Activated naive CD8-positive, alpha-beta T cell treated with anti-CD3 and anti-CD28 coated beads, Interleukin-2, amount 50 U/mL, for 16 hours (primary cell): ENCODE results near the gene STPG3.
"Not testable (repeated sequence)": the region's sequence is repeated elsewhere in the genome, so short reads cannot be mapped to it uniquely, and the experiment has no call there.

Source experiments
- DNase-seq: peaks from one replicate; pipeline ENCODE4 v3.0.0-alpha.2; 2020; ENCODE audit warnings: low read depth, low spot score

Gene STPG3

DNA sequence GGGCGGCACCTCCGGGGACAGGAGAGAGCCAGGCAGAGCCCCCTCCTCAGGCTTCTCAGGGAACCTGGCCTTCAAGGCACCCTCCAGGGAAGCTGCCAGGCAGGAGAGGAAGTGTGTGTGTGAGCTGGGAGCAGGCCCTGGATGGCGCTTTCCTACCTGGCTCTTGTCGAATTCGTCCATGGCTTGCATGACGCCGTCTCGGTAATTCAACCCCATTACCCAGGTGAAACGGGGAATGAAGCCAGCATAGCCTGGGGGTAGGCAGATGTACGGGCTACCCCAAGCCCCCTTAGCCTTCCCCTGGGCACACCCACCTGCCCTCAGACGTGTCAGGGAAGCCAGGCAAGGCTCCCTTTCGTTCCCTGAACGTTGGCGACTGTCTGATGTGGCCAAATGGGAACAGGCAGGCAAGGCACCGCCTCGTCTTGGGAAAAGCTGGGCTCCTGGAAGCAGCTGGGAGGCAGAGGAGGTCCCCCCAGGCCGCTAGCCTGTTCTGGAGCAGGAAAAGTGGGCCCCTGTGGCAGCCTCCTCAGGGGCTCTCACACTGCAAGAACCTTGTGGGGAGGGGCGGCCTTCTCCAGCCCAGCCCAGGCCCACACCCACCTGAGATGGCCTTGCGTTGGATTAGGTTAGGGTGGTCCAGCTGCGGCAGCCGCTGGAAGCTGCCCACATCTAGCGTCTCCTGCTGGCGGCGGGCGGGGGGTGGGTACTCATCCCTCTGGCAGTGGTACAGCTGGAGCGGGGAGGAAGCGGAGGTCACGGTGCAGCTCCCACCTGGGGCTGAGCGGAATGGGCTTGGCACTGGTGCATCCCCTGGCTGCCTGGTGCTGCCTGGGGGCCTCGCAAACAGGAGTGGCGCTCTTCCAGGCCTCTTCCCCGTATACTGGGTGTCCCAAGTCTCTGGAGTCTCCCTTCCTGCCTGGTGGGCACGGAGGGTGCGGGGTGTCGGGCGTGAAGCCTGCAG, 6.3 kb upstream of the STPG3 start:
- DNase-seq, result no peak

DNA sequence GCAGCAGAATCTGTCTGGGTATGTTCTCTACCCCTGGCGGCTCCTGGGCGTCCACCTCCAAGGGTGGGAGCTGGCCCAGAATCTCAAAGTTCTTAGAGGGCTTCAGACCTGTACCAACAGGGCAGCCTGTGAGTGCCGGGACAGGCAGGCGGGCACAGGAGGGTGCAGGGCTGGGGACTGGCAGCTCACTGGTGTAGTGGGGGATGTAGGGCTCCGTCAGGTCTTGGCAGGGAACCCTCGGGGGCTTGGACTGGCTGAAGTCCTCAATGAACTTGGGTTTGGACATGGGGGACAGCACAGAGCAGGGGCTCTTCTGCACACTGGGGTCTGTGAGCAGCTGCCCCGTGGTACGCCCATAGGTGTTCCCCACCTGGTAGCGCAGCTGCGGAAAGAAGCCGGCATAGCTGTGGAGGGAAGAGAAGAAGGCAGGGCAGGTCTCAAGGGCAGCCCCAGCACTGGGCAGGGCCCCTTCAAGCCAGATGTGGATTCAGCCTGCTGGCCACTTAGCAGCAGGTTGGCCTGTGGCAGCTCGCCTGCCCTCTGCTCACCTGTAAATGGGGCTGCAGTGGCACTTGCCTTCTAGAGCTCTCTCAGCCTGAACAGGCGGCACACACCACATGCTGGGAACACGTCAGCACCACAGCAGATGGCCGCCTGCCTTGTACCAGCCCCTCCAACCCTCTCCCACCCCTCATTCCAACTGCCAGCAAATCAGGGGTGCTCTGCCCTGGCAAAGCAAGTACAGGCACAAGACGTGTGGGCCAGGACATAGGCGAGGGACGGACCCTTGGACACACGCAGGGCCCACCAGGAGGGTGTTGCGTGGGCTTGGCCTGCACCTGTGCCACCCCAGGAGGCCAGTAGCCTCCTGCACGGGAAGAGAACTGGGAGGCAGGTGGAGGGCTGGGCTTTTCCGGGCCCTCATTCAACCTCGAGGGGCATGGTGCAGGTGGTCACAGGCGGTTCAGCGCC, 5.3 kb upstream of the STPG3 start:
- DNase-seq, result no peak

DNA sequence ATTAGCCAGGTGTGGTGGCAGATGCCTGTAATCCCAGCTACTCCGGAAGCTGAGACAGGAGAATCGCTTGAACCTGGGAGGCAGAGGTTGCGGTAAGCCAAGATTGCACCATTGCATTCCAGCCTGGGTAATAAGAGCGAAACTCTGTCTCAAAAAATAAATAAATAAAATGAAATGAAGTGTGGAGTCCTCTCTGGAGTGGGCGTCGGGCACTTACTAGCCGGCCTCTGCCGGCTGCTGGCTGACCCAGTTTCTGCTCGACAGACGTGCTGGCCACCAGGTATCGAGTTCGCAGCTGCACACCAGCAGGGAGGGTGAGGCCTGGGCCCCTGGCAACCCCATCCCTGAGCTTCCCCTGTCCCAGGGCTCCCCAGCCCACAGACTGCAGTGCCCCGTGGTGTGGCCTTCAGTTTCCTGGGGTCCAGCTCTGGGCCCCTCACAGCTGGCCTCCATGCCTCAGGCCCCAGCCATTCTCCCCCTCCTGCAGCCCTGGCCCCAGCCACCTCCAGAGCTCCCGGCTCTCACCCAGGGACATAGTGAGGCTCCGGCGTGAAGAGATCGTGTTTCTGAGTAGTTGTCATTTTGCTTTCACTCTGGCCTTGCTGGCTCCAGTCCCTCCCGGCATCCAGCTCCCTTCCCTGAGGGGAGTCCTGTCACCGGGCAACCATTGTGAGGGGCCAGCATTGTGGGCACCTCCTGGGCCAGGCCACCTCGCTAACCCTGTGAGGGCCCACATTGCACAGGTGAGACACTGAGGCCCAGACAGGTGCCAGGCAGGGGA, 3.8 kb upstream of the STPG3 start:
- DNase-seq, result no peak

DNA sequence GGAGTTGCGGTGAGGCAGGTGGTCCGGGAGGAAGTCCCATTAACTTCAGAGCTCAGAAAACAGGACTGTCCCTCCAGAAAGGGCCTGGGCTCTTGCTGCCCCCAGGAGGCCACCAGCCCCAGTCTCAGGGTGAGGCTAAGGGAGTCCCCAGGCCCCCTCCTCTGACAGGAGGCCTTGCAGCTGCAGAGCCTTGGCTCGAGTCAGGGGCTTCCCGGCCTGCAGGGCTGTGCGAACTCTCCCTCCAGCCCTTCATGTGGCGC, 3.2 kb upstream of the STPG3 start:
- DNase-seq, result no peak

DNA sequence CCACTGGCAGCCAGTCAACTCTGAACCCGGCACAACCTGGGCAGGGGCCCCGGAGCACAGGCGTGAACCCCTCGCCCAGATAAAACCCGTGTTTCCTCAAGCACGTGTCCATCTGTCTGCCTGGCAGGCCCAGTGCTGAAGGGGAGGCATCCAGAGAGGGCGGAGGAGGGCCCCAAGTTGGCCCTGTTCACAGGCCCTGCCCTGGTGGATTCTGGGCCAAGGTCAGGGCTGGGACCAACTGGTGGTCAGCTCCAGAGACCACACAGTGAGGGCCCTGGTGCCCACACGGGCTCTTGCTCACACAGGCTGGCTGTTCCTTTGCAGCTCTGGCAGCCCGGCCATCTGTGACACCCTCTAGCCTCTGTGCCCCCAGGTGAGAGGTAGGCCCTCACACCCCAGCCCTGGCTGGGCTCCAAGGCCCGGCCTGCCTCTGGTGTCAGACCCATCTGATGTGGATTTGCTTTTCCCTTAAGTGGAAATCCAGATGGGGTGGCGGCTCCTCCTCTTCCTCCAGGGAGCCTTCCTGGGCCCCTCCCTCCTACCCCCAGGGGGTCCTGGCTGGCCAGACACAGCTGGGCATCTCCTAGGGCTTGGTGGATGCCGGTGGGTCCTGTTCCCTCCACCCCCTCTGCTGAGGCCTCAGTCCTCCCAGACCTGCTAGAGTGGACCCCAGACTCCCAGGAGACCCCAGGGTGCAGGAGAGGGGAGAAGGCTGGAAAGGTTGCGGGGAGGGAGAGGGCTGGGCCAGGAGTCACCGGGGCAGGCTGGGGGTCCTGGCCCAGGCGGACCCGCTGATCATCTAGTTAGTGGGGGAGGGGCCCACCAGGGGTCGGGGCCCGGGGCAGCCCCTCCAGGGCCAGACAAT, 525 bp upstream of the STPG3 start:
- DNase-seq, result no peak

DNA sequence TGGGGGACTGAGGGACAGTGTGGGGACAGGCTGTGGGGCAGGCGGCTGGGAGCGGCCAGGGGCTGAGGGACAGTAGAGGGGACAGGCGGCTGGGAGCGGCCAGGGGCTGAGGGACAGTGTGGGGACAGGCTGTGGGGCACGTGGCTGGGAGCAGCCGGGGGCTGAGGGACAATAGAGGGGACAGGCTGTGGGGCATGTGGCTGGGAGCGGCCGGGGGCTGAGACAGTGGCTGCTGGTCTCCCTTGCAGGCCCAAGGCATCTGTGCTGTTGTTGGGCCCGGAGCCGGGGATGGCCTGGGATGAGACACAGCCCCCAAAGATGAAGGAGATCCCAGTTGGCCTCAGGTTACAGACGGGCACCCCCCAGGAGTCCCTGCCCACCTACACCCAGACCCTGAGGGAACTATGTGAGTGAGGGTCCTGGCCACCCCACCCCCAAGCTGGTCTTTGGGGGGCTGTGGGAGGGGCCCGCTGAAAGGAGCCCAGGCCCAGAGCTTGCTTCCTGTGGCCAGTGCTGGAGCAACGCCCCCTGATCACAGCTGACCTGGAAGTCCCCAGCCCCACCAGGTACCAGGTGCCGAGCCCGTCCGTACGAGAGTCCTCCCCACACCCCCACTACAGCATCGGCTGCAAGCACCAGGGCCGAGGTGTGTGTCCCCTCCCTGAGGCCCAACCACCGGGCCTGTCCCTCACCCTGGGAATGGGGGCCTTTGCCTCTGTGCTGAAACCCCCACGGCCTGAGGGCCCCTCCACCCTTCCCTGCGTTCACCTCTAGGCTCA, 593 bp downstream of the STPG3 start:
- DNase-seq, result no peak

DNA sequence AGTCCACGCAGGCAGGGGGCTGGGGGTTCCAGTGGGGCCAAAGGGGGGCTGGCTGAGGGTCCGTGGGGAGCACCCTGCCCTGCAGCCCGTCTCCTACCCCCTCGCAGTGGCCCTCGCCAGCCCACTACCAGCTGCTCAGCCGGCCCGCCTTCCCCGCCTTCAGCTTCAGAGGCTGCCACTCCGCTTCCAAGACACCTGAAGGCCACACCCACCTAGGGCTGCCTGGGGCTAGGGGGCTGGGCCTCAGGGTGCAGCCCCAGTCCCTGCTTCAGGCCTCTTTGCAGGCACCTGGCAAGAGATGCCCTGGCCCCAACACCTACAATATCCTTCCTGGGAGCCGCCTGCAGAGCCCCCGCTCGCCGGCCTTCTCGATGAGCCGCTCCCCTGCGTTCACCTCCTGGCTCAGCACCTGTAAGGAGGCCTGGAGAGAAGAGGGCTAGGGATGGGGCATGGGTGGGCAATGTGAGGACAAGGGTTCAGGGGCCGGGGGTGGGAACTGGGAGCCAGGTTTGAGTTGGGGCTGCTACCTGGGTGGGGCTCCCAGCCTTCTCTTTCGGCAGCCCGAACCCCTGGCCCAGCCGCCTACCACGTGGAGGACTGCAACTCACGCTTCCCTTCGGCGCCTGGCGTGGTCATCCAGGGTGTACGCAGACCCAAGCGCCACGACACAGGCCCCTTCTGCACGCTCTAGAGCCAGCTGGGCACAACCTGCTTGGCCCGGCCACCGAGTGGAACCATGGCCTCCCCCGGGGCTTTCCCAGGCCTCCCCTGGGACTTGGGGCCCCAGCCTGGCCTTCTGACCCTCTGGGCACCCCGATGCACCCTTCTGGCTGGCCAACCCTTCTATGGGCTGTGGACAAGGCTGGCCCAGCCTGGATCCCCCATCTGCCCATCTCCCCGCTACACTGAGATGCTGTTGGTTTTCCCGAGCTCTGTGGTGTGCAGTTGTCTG, 1.7 kb downstream of the STPG3 start:
- DNase-seq, result no peak

DNA sequence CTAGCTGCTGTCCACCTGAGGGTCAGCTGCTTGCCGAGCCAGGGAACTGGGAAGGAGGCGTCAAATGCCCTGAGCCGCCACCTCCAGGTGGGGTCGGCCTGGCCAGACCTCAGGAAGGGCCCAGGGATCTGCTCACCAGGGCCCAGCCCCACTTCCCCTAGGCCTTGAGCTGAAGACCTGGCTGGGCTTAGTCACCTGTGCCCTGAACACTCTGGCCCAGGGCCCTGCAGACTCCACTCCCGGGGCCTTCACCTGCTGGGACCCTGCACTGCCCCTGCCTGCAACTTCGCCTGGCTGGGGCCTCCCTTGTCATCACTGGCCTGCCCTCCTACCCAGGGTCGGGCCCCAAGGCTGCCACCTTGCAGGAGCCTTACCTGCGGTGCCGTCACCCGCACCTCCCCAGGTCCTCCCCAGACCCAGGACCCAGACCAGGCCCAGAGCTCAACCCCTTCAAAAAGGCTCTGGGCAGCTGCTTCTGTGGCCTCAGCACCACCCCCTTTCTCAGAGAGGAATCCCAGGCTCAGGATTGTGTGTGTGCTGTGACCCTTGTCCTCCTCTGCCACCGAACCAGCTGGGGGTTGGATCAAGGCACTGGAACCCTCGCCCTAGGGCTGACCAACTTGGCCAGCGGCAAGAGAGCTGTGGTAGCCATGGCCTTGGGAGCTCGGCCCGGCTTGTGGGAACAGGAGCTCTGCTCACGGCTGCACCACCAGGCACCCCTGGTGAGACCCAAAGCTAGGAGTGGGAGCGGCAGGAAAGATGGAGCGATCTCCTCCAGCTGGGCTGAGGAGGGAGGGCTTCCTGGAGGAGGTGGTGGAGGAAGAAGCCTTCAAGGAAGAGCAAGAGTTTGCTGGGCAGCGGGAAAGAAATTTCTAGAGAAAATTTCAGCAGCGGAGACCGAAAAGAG, 2.9 kb downstream of the STPG3 start:
- DNase-seq, result no peak

DNA sequence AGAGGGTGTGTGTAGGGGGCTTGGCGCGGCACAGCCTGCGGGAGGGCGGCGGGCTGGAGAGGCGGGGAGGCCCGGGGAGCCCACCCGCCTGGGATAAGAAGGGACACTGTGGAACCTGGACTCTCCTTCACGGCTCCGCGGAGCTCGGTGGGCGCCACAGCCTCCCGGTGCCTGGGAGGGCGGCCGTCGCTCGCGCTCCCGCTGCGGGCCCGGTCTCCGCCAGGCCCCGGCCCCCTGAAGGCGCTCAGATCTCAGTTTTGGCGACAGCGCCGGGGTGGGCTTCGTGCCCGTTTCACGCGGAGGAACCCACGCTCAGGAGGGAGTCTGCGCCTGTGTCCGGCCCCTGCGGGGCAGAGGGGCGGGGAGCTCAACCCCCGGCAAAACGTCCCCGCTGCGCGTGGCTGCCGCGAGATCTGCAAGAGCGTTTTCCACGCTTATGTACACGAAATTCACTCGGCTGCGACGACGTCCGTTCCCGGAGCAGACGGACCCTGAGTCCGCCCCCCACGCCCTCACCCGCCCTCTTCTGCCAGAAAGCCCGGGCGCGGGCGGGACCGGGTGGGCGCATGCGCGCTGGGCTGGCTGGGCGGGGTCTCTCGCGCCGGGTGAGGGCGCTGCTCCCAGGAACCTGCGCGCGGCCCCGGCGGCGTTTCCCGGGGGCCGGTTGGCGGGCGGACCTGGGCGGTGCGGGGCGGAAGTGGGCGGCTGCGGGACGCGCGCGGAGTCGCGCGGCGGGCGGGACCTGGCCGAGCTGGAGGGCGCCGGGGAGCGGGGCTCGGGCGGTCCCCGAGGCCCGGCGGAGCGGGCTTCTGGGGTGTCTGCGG, 3.8 kb downstream of the STPG3 start, which contains the start of gene NELFB:
Gene NELFB, plus strand, starts transcription at position 704 of the 824 bp plus-strand sequence.
- DNase-seq, result peak; percentile 90

DNA sequence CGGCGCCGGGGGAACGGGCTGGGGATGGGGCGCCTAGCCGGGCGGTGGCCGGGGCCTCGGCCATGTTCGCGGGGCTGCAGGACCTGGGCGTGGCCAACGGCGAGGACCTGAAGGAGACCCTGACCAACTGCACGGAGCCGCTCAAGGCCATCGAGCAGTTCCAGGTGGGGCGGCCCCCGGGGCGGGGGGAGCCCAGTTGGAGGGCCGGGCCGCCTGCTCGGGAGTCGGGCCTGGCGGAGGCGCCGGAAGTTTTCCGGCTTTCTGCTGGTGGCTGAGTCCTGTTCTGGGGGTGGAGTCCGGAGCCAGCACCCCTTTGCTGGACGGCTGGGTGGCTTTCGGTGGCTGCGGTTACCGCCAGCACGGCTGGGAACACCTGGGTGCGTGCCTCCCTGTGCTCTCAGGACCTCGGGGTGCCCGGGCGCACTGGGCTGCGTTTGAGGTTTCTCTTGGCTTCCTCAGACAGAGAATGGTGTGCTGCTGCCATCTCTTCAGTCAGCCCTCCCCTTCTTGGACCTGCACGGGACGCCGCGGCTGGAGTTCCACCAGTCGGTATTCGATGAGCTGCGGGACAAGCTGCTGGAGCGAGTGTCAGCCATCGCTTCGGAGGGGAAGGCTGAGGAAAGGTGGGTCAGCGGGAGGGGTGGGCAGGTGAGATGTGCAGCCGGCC, 4.5 kb downstream of the STPG3 start:
- DNase-seq, result no peak

DNA sequence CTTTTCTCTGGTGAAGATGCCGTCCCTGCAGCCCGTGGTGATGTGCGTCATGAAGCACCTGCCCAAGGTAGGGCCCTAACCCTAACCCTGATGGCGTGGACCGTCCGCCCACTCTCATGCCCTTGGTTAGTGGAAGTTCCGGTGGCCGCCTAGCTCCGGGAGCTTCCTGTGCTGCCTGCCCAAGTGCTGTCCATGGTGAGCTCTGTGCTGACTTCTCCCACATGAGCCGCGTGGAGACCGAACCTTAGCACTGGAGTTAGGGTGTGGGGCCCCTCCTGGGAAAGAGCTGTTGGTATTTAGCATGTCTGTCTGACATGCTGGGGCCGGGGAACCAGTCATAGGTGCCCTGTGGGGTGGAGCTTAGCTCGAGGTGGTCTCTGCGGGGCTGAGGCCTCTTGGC, 5.3 kb downstream of the STPG3 start:
- DNase-seq, result no peak

DNA sequence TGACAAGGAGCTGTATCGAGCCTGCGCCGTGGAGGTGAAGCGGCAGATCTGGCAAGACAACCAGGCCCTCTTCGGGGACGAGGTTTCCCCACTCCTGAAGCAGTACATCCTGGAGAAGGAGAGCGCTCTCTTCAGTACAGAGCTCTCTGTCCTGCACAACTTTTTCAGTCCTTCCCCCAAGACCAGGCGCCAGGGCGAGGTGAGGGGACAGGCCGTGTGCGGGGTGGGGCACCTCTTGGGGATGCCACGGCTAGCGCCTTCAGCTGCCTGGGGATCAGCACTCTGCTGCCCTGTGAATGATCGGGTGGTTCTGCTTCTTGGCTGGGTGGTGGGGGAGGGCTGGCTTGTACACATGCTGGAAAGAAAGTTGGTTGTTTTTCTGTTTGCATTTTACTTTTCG, 5.8 kb downstream of the STPG3 start:
- no peak for DNase-seq

DNA sequence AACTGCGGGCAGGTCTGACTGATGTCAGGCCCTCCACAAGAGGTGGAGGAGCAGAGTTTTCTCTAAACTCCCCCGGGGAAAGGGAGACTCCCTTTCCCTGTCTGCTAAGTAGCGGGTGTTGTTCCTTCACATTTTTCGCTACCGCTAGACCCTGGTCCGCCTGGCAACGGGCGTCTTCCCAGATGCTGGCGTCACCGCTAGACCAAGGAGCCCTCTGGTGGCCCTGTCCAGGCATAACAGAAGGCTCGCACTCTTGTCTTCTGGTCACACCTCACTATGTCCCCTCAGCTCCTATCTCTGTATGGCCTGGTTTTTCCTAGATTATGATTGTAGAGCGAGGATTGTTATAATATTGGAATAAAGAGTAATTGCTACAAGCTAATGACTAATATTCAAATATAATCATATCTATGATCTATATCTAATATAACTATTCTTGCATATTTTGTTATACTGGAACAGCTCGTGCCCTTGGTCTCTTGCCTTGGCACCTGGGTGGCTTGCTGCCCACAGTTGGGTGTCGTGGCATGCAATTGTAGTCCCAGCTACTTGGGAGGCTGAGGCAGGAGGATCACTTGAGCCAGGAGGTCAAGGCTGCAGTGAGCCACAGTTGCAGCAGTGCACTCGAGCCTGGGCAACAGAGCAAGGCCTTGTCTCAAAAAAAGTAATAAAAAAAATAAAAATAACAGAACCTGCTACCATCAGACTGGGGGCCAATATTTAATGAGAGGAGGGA, 11.3 kb downstream of the STPG3 start:
- DNase-seq, result not testable (repeated sequence)

DNA sequence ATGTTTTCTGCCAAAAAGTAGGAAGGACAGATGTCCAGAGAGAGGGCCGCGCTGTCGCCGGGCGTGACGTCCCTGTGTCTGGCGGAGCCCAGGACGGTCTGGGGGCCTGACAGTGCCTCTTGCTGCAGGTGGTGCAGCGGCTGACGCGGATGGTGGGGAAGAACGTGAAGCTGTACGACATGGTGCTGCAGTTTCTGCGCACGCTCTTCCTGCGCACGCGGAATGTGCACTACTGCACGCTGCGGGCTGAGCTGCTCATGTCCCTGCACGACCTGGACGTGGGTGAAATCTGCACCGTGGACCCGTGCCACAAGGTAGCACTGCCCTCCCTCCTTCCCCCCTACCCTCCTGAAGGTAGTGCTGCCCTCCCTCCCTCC, 11.8 kb downstream of the STPG3 start:
- DNase-seq, result no peak

DNA sequence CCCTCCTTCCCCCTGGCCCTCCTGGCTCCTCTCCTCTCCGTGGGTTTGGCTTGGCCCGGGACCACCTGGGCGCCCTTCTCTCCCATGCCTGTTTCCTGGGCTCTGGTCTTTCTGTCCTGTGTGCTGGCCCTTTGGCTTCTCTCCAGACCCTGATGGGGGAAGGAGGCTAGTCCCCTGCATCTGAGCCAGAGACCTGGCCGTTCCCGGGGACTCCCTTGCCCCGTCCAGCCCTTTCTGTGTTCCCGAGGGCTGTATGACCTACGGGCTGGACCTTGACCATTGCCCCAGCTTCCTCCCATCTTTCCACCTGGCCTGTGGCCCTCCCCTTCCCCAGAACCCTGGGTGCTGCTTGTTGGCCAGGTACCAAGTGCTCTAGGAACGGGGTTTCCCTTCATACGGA, 12.4 kb downstream of the STPG3 start:
- DNase-seq, result no peak

DNA sequence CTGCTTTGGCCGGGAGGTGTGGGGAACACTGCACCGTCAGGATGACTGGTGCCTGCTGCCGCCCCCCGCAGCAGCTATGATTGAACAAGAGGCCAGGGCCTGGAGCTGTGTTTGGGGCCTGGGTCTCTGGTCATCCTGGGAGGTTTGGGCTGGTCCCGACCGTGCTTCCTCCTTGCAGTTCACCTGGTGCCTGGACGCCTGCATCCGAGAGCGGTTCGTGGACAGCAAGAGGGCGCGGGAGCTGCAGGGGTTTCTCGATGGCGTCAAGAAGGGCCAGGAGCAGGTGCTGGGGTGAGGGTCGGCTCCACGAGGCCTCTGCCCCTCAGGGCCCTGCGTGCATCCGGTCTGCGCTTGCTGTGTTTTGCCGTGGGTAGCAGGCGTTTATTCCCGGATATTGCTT, 13.0 kb downstream of the STPG3 start:
- DNase-seq, result no peak
